ENCODE data around the gene MAP2K4.

The MAP2K4 gene

DNA sequence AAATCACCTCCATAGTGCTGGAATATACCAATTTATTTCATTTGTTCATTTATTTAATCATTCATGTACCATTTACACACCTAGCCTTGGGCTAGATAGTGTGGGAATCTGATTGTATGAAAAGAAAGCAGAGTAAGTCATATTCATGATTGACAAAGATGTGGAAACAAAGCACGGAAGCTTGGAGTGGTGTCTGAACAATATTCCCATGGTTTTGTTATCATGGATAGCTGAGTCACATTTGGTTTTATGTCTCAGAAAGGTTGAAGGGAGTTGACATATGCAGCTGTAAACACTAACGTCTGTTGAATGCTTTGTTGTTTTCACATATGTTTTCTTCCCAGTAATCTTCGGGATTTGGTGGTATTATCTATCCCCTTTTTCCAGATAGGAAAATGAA is 76.6 kb downstream of the MAP2K4 start:
- no peak overlapping the region for H3K4me3 ChIP-seq (replicated peaks; ENCODE audit: low read depth, low read length)
- TF ChIP-seq, protein P1, sequence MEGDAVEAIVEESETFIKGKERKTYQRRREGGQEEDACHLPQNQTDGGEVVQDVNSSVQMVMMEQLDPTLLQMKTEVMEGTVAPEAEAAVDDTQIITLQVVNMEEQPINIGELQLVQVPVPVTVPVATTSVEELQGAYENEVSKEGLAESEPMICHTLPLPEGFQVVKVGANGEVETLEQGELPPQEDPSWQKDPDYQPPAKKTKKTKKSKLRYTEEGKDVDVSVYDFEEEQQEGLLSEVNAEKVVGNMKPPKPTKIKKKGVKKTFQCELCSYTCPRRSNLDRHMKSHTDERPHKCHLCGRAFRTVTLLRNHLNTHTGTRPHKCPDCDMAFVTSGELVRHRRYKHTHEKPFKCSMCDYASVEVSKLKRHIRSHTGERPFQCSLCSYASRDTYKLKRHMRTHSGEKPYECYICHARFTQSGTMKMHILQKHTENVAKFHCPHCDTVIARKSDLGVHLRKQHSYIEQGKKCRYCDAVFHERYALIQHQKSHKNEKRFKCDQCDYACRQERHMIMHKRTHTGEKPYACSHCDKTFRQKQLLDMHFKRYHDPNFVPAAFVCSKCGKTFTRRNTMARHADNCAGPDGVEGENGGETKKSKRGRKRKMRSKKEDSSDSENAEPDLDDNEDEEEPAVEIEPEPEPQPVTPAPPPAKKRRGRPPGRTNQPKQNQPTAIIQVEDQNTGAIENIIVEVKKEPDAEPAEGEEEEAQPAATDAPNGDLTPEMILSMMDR (IDR thresholded peaks at IDR 0.05; ENCODE audit: low read length, missing control alignments): no peak
- peak; percentile 93 for DNase-seq (ENCODE audit: low read depth)

DNA sequence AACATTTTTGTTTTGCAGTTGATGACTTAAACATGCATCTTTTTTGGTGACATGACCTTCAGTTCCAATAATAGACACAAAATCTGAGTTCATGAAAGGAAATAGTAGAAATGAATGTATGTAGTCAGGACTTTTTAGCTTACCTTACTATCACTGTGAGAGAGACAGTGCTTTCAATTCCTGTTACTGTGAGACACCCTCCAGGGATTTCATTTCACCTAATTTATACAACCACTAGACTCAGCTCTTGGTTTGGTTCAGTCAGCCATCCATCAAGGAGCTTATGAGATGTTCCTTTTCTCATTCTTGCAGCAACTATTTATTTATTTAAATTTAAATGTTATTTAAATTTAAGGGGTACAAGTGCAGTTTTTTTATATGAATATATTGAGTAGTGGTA is 77.9 kb downstream of the MAP2K4 start:
- TF ChIP-seq, protein P1 (IDR thresholded peaks at IDR 0.05; ENCODE audit: low read length, missing control alignments): no peak
- H3K4me3 ChIP-seq (replicated peaks; ENCODE audit: low read depth, low read length): no peak overlapping the region
- DNase-seq (ENCODE audit: low read depth): no peak

DNA sequence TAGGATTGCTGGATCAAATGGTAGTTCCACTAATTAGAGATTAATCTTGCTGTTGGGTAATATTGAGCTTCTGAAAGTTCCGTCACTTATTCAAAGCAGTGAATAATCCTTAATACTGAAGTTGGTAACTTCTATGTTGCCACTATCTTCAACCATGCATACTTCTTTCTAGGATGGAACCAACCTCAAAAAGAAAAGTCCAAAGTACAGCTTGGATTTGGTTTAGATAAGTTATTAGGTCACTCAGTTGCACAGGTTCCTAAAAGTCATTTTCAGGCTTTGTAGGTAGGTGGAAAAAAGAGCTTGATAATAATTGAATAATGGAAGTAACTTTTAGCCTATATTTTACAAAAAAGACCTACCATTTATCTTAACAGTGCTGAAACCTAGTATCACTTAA is 78.7 kb downstream of the MAP2K4 start:
- no peak overlapping the region for H3K4me3 ChIP-seq (replicated peaks; ENCODE audit: low read depth, low read length)
- TF ChIP-seq, protein P1 (IDR thresholded peaks at IDR 0.05; ENCODE audit: low read length, missing control alignments): no peak
- DNase-seq (ENCODE audit: low read depth): no peak

DNA sequence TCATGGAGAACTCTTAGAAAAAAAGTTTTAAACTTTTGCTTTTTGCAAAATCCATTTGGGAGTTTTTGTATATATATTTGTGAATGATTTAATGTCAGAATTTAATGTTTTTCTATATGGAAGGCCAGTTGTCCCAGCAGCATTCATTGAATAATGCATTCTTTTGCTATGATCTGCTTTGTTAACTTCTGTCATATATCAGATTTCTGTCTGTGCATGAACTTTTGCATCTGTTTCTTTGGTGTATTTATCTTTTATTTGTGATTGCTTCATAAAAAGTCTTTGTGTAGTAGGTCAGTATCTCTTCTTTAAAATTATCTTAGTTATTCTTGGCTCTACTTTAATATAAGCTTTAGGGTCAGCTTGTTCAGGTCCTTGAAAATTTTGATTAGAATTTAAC is 84.2 kb downstream of the MAP2K4 start:
- TF ChIP-seq, protein P1 (IDR thresholded peaks at IDR 0.05; ENCODE audit: low read length, missing control alignments): no peak
- peak; percentile 37 for DNase-seq (ENCODE audit: low read depth)
- H3K4me3 ChIP-seq (replicated peaks; ENCODE audit: low read depth, low read length): no peak overlapping the region

DNA sequence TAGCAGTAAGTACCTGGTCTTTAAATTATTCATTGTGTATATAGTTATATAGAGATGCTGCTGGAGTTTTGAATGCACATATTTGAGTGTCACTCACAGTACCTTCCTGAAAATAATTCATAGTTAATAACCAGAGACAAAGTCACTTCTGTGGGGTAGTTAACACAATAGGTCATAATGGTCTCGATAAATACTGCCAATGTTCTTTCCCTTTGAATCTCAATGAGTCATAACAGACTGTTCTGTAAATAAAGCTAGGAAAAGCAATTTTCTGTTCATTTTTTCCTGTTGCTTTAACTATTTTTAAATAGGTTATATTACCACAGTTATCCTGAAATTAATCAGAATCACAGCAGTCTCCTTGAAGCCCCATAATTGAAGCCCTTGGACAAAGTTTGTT is 87.2 kb downstream of the MAP2K4 start:
- H3K4me3 ChIP-seq (replicated peaks; ENCODE audit: low read depth, low read length): no peak overlapping the region
- peak; percentile 30 for DNase-seq (ENCODE audit: low read depth)
- TF ChIP-seq, protein P1 (IDR thresholded peaks at IDR 0.05; ENCODE audit: low read length, missing control alignments): no peak

DNA sequence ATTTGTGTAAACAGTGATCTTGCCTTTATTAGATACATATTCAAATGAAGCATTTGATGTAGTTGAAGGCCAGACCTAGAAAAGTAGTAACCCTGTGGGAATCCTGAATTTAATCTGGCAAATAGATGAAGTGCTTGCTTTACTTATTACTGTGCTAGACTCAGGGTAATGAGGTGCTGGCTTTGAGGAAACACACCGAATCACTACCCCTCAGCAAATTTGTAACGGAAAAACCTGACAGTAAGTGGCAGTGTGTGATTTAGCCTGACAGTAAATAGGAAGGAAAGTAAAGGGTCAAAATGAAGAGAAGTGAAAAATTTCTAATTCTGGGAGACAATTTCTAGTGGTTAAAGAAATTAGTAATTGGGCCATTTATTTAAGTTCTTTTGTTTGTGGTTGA is 90.2 kb downstream of the MAP2K4 start:
- no peak for DNase-seq (ENCODE audit: low read depth)
- TF ChIP-seq, protein P1 (IDR thresholded peaks at IDR 0.05; ENCODE audit: low read length, missing control alignments): no peak

DNA sequence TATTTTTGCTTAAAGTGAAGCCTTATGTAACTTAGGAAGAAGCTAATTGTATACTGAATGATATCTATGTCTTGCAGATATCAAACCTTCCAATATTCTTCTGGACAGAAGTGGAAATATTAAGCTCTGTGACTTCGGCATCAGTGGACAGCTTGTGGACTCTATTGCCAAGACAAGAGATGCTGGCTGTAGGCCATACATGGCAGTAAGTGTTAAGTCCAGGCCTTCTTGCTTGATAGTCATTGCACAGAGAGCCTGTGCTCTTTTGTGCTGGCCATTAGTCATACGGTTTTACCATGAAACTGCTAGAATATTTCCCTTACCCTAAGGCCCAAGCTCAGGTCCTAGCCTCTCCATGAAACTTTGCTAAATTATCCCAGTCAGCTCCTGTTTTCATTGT is 92.5 kb downstream of the MAP2K4 start:
- DNase-seq (ENCODE audit: low read depth): no peak
- TF ChIP-seq, protein P1 (IDR thresholded peaks at IDR 0.05; ENCODE audit: low read length, missing control alignments): no peak
- no peak overlapping the region for H3K4me3 ChIP-seq (replicated peaks; ENCODE audit: low read depth, low read length)

More for the DNA sequence above, 90.2 kb downstream of the MAP2K4 start:
- no peak overlapping the region for H3K4me3 ChIP-seq (replicated peaks; ENCODE audit: low read depth, low read length)

Measured in fibroblast of pulmonary artery (primary cell).